ENCODE results near the gene RNF145.

Gene RNF145

GRCh38 chr5:159217236-159217635 lies 7.9 kb upstream of the RNF145 start:
- no peak for DNase-seq

GRCh38 chr5:159216454-159216853 lies 7.1 kb upstream of the RNF145 start:
- no peak for DNase-seq

GRCh38 chr5:159215886-159216285 lies 6.5 kb upstream of the RNF145 start:
- DNase-seq, result no peak

GRCh38 chr5:159214486-159215271 lies 5.3 kb upstream of the RNF145 start:
- no peak for DNase-seq

- no peak for DNase-seq
Measured at GRCh38 chr5:159212657-159213462, 3.5 kb upstream of the RNF145 start.

GRCh38 chr5:159211729-159212174 lies 2.4 kb upstream of the RNF145 start:
- no peak for DNase-seq

GRCh38 chr5:159210846-159211245 lies 1.5 kb upstream of the RNF145 start:
- DNase-seq, result no peak

GRCh38 chr5:159210210-159210661 lies 883 bp upstream of the RNF145 start:
- DNase-seq, result no peak

- DNase-seq, result peak; percentile 7
Measured at GRCh38 chr5:159208514-159209437, 577 bp downstream of the RNF145 start.

- peak; percentile 87 for DNase-seq
Measured at GRCh38 chr5:159207686-159208513, 1.5 kb downstream of the RNF145 start.

GRCh38 chr5:159207222-159207685 lies 2.1 kb downstream of the RNF145 start:
- DNase-seq, result no peak

- DNase-seq, result no peak
Measured at GRCh38 chr5:159206818-159207217, 2.5 kb downstream of the RNF145 start.

GRCh38 chr5:159206368-159206767 lies 3.0 kb downstream of the RNF145 start:
- no peak for DNase-seq

- no peak for DNase-seq
Measured at GRCh38 chr5:159203351-159203750, 6.0 kb downstream of the RNF145 start.

GRCh38 chr5:159202151-159202550 lies 7.2 kb downstream of the RNF145 start:
- no peak for DNase-seq

- DNase-seq, result no peak
Measured at GRCh38 chr5:159199780-159200179, 9.6 kb downstream of the RNF145 start.

- no peak for DNase-seq
Measured at GRCh38 chr5:159199225-159199624, 10.1 kb downstream of the RNF145 start.

GRCh38 chr5:159198063-159199036 lies 11.0 kb downstream of the RNF145 start:
- no peak for DNase-seq

GRCh38 chr5:159195775-159196174 lies 13.6 kb downstream of the RNF145 start:
- DNase-seq, result no peak

- DNase-seq, result no peak
Measured at GRCh38 chr5:159190170-159190569, 19.2 kb downstream of the RNF145 start.

GRCh38 chr5:159189310-159189709 lies 20.0 kb downstream of the RNF145 start:
- DNase-seq, result no peak
